Spinal cord (tissue), 10 donors: Measurements from ENCODE around the gene AJUBA. TPM values are rescaled to one million over a fixed set of nuclear protein-coding genes. Genes with fewer than 3 reads are reported as not detected.
"Not testable (repeated sequence)": the region's sequence is repeated elsewhere in the genome, so short reads cannot be mapped to it uniquely, and the experiment has no call there.

ENCODE experiments used
- DNase-seq, 6 donors: peaks; one replicate each; pipeline versions ENCODE4 v3.0.0 to v3.0.0-alpha.2; 2013 to 2015; ENCODE audit warnings: low spot score in 6 of 6, low read depth in 4 of 6
- H3K27ac ChIP-seq: one replicate; pipeline ENCODE4 v1.5.1; 2013; ENCODE audit warnings: low read depth, low read length, control low read depth
- H3K27me3 ChIP-seq: one replicate; pipeline ENCODE4 v1.6.1; 2013; ENCODE audit warnings: low read length; ENCODE audit not compliant: control insufficient read depth, insufficient read depth
- H3K36me3 ChIP-seq: one replicate; pipeline ENCODE4 v1.6.1; 2013; ENCODE audit warnings: low read length; ENCODE audit not compliant: control insufficient read depth, insufficient read depth
- H3K4me1 ChIP-seq: one replicate; pipeline ENCODE4 v1.6.1; 2013; ENCODE audit warnings: low read length; ENCODE audit not compliant: control insufficient read depth, insufficient read depth
- H3K4me3 ChIP-seq: one replicate; pipeline ENCODE4 v1.5.1; 2013; ENCODE audit warnings: low read depth, low read length, control low read depth
- H3K9me3 ChIP-seq: one replicate; pipeline ENCODE4 v1.6.1; 2013; ENCODE audit warnings: low read length; ENCODE audit not compliant: control insufficient read depth, insufficient read depth
- WGBS: methylation state at CpG from one replicate; pipeline ENCODE4 v1.1.5; 2013; ENCODE audit warnings: missing lambda C conversion rate; ENCODE audit not compliant: insufficient coverage; 5-methylcytosine and 5-hydroxymethylcytosine counted together
- polyA plus RNA-seq, 2 donors: library from polyadenylated mRNA; unstranded; fragments of 120-200 nt; gene quantifications; one replicate each; pipeline ENCODE4 v1.2.1, GENCODE V29; 2013; ENCODE audit not compliant: insufficient read length in 2 of 2
- total RNA-seq, 2 donors: library from RNA; depleted of rRNA in 1 of 2; stranded (reverse); fragments of 120-200 nt in 1 of 2; fragments of >200 nt in 1 of 2; gene quantifications; one replicate each; pipeline versions ENCODE4 v1.2.3 to v1.2.4, GENCODE V29; 2013 to 2014
- donor health status: healthy.

AJUBA gene
- total and polyA plus RNA-seq, 4 donors = 7.6 to 27.7 (median 12.2) TPM

- no peak overlapping the region for H3K4me3 ChIP-seq
Measured at GRCh38 chr14:23008831-23009230, 26.5 kb upstream of the AJUBA start.

GRCh38 chr14:23006544-23007419, 24.4 kb upstream of the AJUBA start:
- H3K36me3 ChIP-seq = no peaks in the 10 kb centered on the region
- under 1% methylated on average over 61 of the region's 62 CpGs for WGBS
- peak; percentile 92 to 100 (median 98) for DNase-seq
- H3K4me1 ChIP-seq = peaks cover 13% of the 10 kb centered on the region
- peak overlapping the region; percentile 97 for H3K27ac ChIP-seq
- no peaks in the 10 kb centered on the region for H3K27me3 ChIP-seq
- no peaks in the 10 kb centered on the region for H3K9me3 ChIP-seq
- peak overlapping the region; percentile 85 for H3K4me3 ChIP-seq

More at GRCh38 chr14:23008831-23009230, 26.5 kb upstream of the AJUBA start:
- Histone ChIP-seq H3K36me3 (no peaks in the 10 kb centered on the region), H3K27me3 (no peaks in the 10 kb centered on the region), H3K9me3 (no peaks in the 10 kb centered on the region), H3K27ac (peak overlapping the region; percentile 15), H3K4me1 (peaks cover 13% of the 10 kb centered on the region)
- peak in 1 of 6 donors; percentile 82 for DNase-seq
- 40% methylated on average over 2 of the region's 3 CpGs for WGBS

DNA sequence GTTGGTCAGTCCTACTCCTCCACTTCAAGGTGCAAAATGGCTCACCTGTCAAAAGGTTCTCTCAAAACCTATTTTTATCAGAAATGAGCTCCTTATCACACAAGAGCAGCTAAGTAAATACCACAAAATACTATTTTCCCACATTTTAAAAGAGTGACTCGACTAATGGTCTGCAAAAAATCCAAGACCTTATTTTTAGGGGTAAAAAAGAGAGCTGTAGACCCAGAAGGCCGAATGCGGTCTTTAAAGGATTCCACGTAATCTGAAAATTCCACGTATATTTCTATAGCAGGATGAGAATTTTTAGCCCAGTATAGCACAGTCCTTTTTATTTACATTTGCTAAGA, 23.8 kb upstream of the AJUBA start:
- no CpG with 5 or more reads among the region's 5 CpGs for WGBS
- peaks cover 13% of the 10 kb centered on the region for H3K4me1 ChIP-seq
- H3K27ac ChIP-seq = peak overlapping the region; percentile 97

DNA sequence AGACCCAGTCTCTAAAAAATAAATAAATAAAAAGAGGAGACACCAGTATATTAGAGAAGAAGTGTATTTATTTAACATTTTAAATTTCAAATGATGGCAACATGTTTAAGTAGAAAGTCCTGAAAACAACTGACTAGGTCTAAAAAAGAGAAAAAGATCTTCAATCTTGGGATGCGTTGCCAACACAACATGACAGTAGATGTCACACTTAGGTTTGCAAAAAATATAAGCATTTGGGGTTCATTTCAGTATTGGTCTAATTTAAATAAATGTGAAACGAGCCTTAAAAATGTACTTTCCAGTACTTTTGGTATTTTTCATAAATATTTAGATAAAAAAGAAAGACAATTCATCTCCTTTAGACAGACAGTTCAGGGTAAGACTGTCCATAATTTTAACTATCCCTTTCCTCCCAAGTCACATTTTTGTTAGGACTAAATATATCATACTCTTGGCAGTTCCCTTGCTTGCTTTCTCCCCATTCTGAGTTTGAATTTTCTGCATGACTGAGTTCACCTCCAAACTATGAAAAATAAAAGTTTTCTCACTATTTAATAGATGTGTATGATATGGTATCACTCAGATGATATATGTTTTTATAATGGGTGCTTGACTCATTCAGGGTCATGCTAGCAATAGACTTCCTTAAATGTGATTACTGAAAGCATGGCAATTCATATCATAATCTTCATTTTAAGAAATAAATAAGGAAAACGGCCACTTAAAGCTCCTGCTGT, 23.3 kb upstream of the AJUBA start:
- H3K27me3 ChIP-seq = no peaks in the 10 kb centered on the region
- H3K27ac ChIP-seq = no peak overlapping the region
- H3K4me3 ChIP-seq = no peak overlapping the region
- H3K4me1 ChIP-seq = peaks cover 13% of the 10 kb centered on the region
- no peaks in the 10 kb centered on the region for H3K36me3 ChIP-seq
- 79% methylated on average over 2 of the region's 3 CpGs for WGBS
- DNase-seq = no peak
- no peaks in the 10 kb centered on the region for H3K9me3 ChIP-seq

More for the DNA sequence above, 23.8 kb upstream of the AJUBA start:
- no peaks in the 10 kb centered on the region for H3K9me3 ChIP-seq
- no peaks in the 10 kb centered on the region for H3K27me3 ChIP-seq
- no peak for DNase-seq
- no peaks in the 10 kb centered on the region for H3K36me3 ChIP-seq
- H3K4me3 ChIP-seq = peak overlapping the region; percentile 85

GRCh38 chr14:23004274-23004673, 21.9 kb upstream of the AJUBA start:
- H3K27ac ChIP-seq, H3K4me3 ChIP-seq, DNase-seq, H3K27me3 ChIP-seq, H3K36me3 ChIP-seq, H3K9me3 ChIP-seq: not testable (repeated sequence)
- 100% methylated on average over 3 of the region's 4 CpGs for WGBS
- peaks cover 13% of the 10 kb centered on the region for H3K4me1 ChIP-seq

DNA sequence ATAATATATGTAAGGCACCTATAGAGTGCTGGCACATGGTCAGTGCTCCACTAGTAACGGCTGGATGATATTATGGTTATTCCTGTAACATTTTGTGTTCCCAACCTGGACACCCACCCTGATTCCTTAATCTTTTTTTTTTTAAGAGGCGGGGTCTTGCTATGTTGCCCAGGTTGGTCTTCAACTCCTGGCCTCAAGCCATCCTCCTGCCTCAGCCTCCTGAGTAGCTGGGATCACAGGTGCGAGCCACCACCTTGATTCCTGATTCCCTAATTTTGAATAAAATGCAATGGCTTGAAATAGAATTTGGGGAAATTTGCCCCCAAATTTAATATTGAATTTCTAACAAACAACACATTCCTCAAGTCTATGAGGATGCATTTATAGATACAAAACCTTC, 20.2 kb upstream of the AJUBA start:
- DNase-seq = no peak
- H3K27me3 ChIP-seq = no peaks in the 10 kb centered on the region
- peaks cover 9% of the 10 kb centered on the region for H3K36me3 ChIP-seq
- H3K4me1 ChIP-seq = peaks cover 23% of the 10 kb centered on the region
- no peaks in the 10 kb centered on the region for H3K9me3 ChIP-seq
- H3K27ac ChIP-seq = no peak overlapping the region
- WGBS = no CpG with 5 or more reads among the region's 3 CpGs
- no peak overlapping the region for H3K4me3 ChIP-seq

DNA sequence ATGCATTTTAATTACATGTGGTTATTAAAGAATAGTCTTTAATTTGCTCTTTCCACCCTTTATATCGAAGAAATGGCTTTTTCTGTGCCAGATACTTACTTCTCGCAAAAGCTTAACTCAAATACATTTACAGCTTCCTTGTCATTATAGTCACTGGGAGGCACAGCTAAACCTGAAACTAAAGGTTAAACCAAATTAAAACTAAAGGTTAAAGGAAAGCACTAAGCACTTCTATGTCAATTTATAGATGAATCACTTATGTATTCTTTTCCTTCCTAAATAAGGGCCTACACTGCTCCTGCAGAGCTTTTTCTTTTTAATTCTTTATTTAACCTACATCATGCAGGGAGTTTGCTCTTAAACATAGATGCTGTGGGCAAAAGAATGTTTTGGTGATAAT, 18.5 kb upstream of the AJUBA start:
- whole genome bisulfite sequencing = 76% methylated on average over 2 of the region's 2 CpGs

GRCh38 chr14:22998329-22999012, 16.1 kb upstream of the AJUBA start:
- no peaks in the 10 kb centered on the region for H3K9me3 ChIP-seq
- peak in 1 of 6 donors; percentile 24 for DNase-seq
- peaks cover 9% of the 10 kb centered on the region for H3K36me3 ChIP-seq
- peaks cover 20% of the 10 kb centered on the region for H3K4me1 ChIP-seq
- peak overlapping the region; percentile 33 for H3K27ac ChIP-seq
- 63% methylated on average over 12 of the region's 16 CpGs for WGBS
- H3K4me3 ChIP-seq = no peak overlapping the region
- H3K27me3 ChIP-seq = no peaks in the 10 kb centered on the region

More for the DNA sequence above, 18.5 kb upstream of the AJUBA start:
- Histone ChIP-seq H3K27ac (no peak overlapping the region), H3K27me3 (no peaks in the 10 kb centered on the region), H3K4me1 (peaks cover 17% of the 10 kb centered on the region), H3K9me3 (no peaks in the 10 kb centered on the region), H3K4me3 (no peak overlapping the region), H3K36me3 (peaks cover 9% of the 10 kb centered on the region)
- DNase-seq = no peak

GRCh38 chr14:22997676-22998323, 15.4 kb upstream of the AJUBA start:
- Histone ChIP-seq H3K27me3 (no peaks in the 10 kb centered on the region), H3K9me3 (no peaks in the 10 kb centered on the region), H3K27ac (peak overlapping the region; percentile 33), H3K36me3 (peaks cover 9% of the 10 kb centered on the region), H3K4me1 (peaks cover 20% of the 10 kb centered on the region), H3K4me3 (no peak overlapping the region)
- DNase-seq = peak in 2 of 6 donors; percentile 83 to 86
- 72% methylated on average over 2 of the region's 9 CpGs for WGBS
